ENCODE measurements around the gene CYP3A7. TPM values are rescaled to one million over a fixed set of nuclear protein-coding genes. Genes with fewer than 3 reads are reported as not detected.
"Not testable (repeated sequence)": the region's sequence is repeated elsewhere in the genome, so short reads cannot be mapped to it uniquely, and the experiment has no call there.

CYP3A7 gene
- total RNA-seq, 1 donor from 2014 or later: not detected

- no peak overlapping the region for H3K4me3 Mint-ChIP-seq (ENCODE audit: low read depth)
- no peak overlapping the region for H3K27ac Mint-ChIP-seq
- H3K9me3 Mint-ChIP-seq: peaks cover 4% of the 10 kb centered on the region
- no peaks in the 10 kb centered on the region for H3K27me3 Mint-ChIP-seq (ENCODE audit: low read depth)
- intact Hi-C loops (cut with micrococcal nuclease): no loop called here
- peaks cover 32% of the 10 kb centered on the region for H3K36me3 Mint-ChIP-seq (ENCODE audit: low read depth)
- DNase-seq (ENCODE audit: low spot score): no peak
- peaks cover 8% of the 10 kb centered on the region for H3K4me1 Mint-ChIP-seq (ENCODE audit: low read depth)
Observed at GRCh38 chr7:99737726-99738125, 2.7 kb upstream of the CYP3A7 start.

GRCh38 chr7:99736667-99737066 lies 1.7 kb upstream of the CYP3A7 start:
- intact Hi-C loops (cut with micrococcal nuclease); H3K4me3 Mint-ChIP-seq (ENCODE audit: low read depth); DNase-seq (ENCODE audit: low spot score); H3K27ac Mint-ChIP-seq; H3K27me3 Mint-ChIP-seq (ENCODE audit: low read depth); H3K9me3 Mint-ChIP-seq: not testable (repeated sequence)
- peaks cover 32% of the 10 kb centered on the region for H3K36me3 Mint-ChIP-seq (ENCODE audit: low read depth)
- H3K4me1 Mint-ChIP-seq (ENCODE audit: low read depth): peaks cover 11% of the 10 kb centered on the region

GRCh38 chr7:99733448-99733847 lies 1.5 kb downstream of the CYP3A7 start:
- Mint-ChIP-seq H3K27me3 (ENCODE audit: low read depth) (no peaks in the 10 kb centered on the region), H3K4me1 (ENCODE audit: low read depth) (peaks cover 5% of the 10 kb centered on the region), H3K9me3 (no peaks in the 10 kb centered on the region), H3K27ac (no peak overlapping the region), H3K36me3 (ENCODE audit: low read depth) (peaks cover 15% of the 10 kb centered on the region), H3K4me3 (ENCODE audit: low read depth) (no peak overlapping the region)
- intact Hi-C loops (cut with micrococcal nuclease): no loop called here
- DNase-seq (ENCODE audit: low spot score): no peak

- H3K36me3 Mint-ChIP-seq (ENCODE audit: low read depth): peaks cover 13% of the 10 kb centered on the region
- H3K27me3 Mint-ChIP-seq (ENCODE audit: low read depth): no peaks in the 10 kb centered on the region
- intact Hi-C loops (cut with micrococcal nuclease): no loop called here
- peaks cover 5% of the 10 kb centered on the region for H3K4me1 Mint-ChIP-seq (ENCODE audit: low read depth)
- no peaks in the 10 kb centered on the region for H3K9me3 Mint-ChIP-seq
- no peak overlapping the region for H3K4me3 Mint-ChIP-seq (ENCODE audit: low read depth)
- no peak for DNase-seq (ENCODE audit: low spot score)
- no peak overlapping the region for H3K27ac Mint-ChIP-seq
Observed at GRCh38 chr7:99733003-99733402, 2.0 kb downstream of the CYP3A7 start.

- Mint-ChIP-seq H3K4me3 (ENCODE audit: low read depth) (no peak overlapping the region), H3K4me1 (ENCODE audit: low read depth) (peaks cover 3% of the 10 kb centered on the region), H3K36me3 (ENCODE audit: low read depth) (peaks cover 4% of the 10 kb centered on the region), H3K9me3 (no peaks in the 10 kb centered on the region), H3K27ac (no peak overlapping the region), H3K27me3 (ENCODE audit: low read depth) (no peaks in the 10 kb centered on the region)
- intact Hi-C loops (cut with micrococcal nuclease): no loop called here
- DNase-seq (ENCODE audit: low spot score): no peak
Observed at GRCh38 chr7:99731638-99732374, 3.2 kb downstream of the CYP3A7 start.

- intact Hi-C loops (cut with micrococcal nuclease): no loop called here
- no peaks in the 10 kb centered on the region for H3K9me3 Mint-ChIP-seq
- H3K4me3 Mint-ChIP-seq (ENCODE audit: low read depth): no peak overlapping the region
- DNase-seq (ENCODE audit: low spot score): no peak
- no peak overlapping the region for H3K27ac Mint-ChIP-seq
- H3K4me1 Mint-ChIP-seq (ENCODE audit: low read depth): peaks cover 3% of the 10 kb centered on the region
- no peaks in the 10 kb centered on the region for H3K27me3 Mint-ChIP-seq (ENCODE audit: low read depth)
- H3K36me3 Mint-ChIP-seq (ENCODE audit: low read depth): no peaks in the 10 kb centered on the region
Observed at GRCh38 chr7:99730992-99731391, 4.0 kb downstream of the CYP3A7 start.

- no peak for DNase-seq (ENCODE audit: low spot score)
- Mint-ChIP-seq H3K27me3 (ENCODE audit: low read depth) (no peaks in the 10 kb centered on the region), H3K4me3 (ENCODE audit: low read depth) (no peak overlapping the region), H3K4me1 (ENCODE audit: low read depth) (peaks cover 3% of the 10 kb centered on the region), H3K27ac (no peak overlapping the region), H3K9me3 (no peaks in the 10 kb centered on the region), H3K36me3 (ENCODE audit: low read depth) (no peaks in the 10 kb centered on the region)
- intact Hi-C loops (cut with micrococcal nuclease): no loop called here
Observed at GRCh38 chr7:99730238-99730810, 4.7 kb downstream of the CYP3A7 start.

GRCh38 chr7:99729486-99730237 lies 5.3 kb downstream of the CYP3A7 start:
- no peak for DNase-seq (ENCODE audit: low spot score)
- Mint-ChIP-seq H3K9me3 (no peaks in the 10 kb centered on the region), H3K4me3 (ENCODE audit: low read depth) (no peak overlapping the region), H3K36me3 (ENCODE audit: low read depth) (no peaks in the 10 kb centered on the region), H3K27ac (no peak overlapping the region), H3K27me3 (ENCODE audit: low read depth) (no peaks in the 10 kb centered on the region), H3K4me1 (ENCODE audit: low read depth) (peaks cover 3% of the 10 kb centered on the region)
- intact Hi-C loops (cut with micrococcal nuclease): no loop called here

- H3K27ac Mint-ChIP-seq: no peak overlapping the region
- intact Hi-C loops (cut with micrococcal nuclease): no loop called here
Observed at GRCh38 chr7:99728615-99729014, 6.4 kb downstream of the CYP3A7 start.

GRCh38 chr7:99723201-99723600 lies 11.8 kb downstream of the CYP3A7 start:
- H3K4me3 Mint-ChIP-seq (ENCODE audit: low read depth); H3K27ac Mint-ChIP-seq; H3K27me3 Mint-ChIP-seq (ENCODE audit: low read depth); H3K9me3 Mint-ChIP-seq; H3K4me1 Mint-ChIP-seq (ENCODE audit: low read depth); intact Hi-C loops (cut with micrococcal nuclease); DNase-seq (ENCODE audit: low spot score); H3K36me3 Mint-ChIP-seq (ENCODE audit: low read depth): not testable (repeated sequence)

More at GRCh38 chr7:99728615-99729014, 6.4 kb downstream of the CYP3A7 start:
- Mint-ChIP-seq H3K4me1 (ENCODE audit: low read depth) (peaks cover 3% of the 10 kb centered on the region), H3K4me3 (ENCODE audit: low read depth) (no peak overlapping the region), H3K27me3 (ENCODE audit: low read depth) (no peaks in the 10 kb centered on the region), H3K36me3 (ENCODE audit: low read depth) (no peaks in the 10 kb centered on the region), H3K9me3 (no peaks in the 10 kb centered on the region)
- DNase-seq (ENCODE audit: low spot score): no peak

- intact Hi-C loops (cut with micrococcal nuclease): no loop called here
- no peaks in the 10 kb centered on the region for H3K36me3 Mint-ChIP-seq (ENCODE audit: low read depth)
- peaks cover 1% of the 10 kb centered on the region for H3K4me1 Mint-ChIP-seq (ENCODE audit: low read depth)
- no peaks in the 10 kb centered on the region for H3K9me3 Mint-ChIP-seq
- no peak overlapping the region for H3K27ac Mint-ChIP-seq
- H3K4me3 Mint-ChIP-seq (ENCODE audit: low read depth): no peak overlapping the region
- no peaks in the 10 kb centered on the region for H3K27me3 Mint-ChIP-seq (ENCODE audit: low read depth)
- no peak for DNase-seq (ENCODE audit: low spot score)
Observed at GRCh38 chr7:99720800-99721595, 14.0 kb downstream of the CYP3A7 start.

- Mint-ChIP-seq H3K36me3 (ENCODE audit: low read depth) (no peaks in the 10 kb centered on the region), H3K4me3 (ENCODE audit: low read depth) (no peak overlapping the region), H3K27me3 (ENCODE audit: low read depth) (no peaks in the 10 kb centered on the region), H3K4me1 (ENCODE audit: low read depth) (peaks cover 1% of the 10 kb centered on the region), H3K9me3 (no peaks in the 10 kb centered on the region), H3K27ac (no peak overlapping the region)
- DNase-seq (ENCODE audit: low spot score): no peak
- intact Hi-C loops (cut with micrococcal nuclease): no loop called here
Observed at GRCh38 chr7:99719996-99720769, 14.8 kb downstream of the CYP3A7 start.
